HUDEP-2 (cell line): ENCODE measurements around the gene PIP.
"Not testable (repeated sequence)": the region's sequence is repeated elsewhere in the genome, so short reads cannot be mapped to it uniquely, and the experiment has no call there.

ENCODE experiments used
- DNase-seq, 76 experiments: peaks; one replicate each; lab custom pipeline; 2025; ENCODE audit not compliant: unreplicated experiment in 76 of 76; lab: John Stamatoyannopoulos, UW

The PIP gene

DNA sequence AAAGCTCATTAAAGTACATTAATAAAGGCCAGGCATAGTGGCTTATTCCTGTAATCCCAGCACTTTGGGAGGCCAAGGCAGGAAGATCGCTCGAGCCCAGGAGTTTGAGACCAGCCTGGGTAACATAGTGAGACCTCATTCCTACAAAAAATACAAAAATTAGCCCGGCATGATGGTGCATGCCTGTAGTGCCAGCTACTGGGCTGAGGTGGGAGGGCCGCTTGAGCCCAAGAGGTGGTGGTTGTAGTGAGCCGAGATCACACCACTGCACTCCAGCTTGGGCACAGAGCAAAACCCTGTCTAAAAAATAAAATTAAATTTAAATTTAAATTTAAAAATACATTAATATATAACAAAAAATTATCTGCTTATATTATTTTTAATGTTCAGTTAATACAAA lies 44.3 kb downstream of the PIP start:
- no peak for DNase-seq

DNA sequence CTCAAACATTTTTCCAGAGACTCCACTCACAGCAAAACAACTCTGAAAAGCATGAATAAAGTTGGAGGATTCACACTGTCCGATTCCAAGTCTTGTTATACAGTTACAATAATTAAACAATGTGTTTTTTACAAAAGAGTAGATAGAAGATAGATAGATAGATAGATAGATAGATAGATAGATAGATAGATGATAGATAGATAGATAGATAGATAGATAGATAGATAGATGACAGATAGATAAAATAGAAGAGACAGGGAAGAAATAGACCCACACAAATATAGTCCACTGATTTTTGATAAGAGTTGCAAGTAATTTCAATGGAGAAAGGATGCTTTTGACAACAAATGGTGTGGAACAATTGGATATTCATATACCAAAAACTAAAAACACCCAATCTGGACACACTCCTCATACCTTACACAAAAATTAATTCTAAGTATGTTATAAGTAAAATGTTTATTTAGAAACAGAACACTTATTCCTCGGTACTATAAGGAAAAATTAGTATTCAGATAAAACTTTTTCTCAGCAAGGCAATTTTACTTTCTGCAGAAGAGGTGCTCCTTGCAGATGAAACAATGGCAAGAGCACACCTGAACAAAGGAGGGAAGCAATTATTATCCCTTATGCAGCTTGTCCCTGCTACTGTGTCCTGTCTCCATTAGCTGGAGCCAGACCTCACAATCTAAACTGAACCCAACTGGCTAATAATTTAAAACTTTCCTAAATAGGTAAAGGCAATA lies 45.7 kb downstream of the PIP start:
- no peak for DNase-seq

- DNase-seq = not testable (repeated sequence)
These were observed 48.9 kb downstream of the PIP start for GRCh38 chr7:143180771-143181170.

DNA sequence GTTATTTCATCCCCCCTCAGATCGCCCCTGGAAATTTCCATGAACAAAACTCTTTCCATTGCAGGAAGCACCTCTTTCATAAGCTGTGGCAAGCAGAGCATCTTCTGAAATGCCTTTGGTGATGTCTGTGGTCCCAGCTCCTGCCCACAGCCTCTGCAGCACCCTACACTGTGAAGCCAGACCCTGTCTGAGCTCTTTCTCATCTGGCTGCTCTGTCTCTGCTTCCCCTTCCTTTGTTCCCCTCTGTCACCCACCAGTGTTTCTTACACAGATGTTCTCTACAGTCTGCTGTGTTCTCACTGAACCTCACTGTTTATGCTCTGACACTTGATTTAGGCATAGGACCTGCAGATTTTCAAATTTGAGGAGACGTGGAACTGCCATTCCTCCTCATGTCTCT lies 49.5 kb downstream of the PIP start:
- DNase-seq = no peak

DNA sequence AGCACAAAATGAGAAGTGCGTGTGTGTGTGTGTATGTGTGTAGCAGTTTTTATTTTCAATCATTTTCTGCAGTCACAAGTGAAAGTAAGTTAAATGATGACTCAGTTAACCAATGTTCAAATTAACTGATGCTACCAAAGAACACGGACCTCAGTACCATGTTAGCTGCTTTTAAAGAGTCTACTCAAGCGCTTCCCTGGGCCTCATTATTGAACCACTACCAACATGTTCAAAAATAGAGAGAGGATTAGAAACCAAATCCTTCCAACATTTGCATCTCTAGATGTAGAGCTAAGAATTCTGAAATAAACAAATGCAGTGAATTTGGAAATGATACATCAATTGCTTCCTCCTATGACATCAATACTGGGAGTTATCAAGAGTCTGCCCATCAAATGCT lies 51.1 kb downstream of the PIP start, which contains the start of gene TAS2R39:
TAS2R39 (plus strand) TSS at position 396 of the 400 bp plus-strand sequence; CDS start at position 396, 0 bp downstream.
- no peak for DNase-seq

- no peak for DNase-seq
These were observed 53.7 kb downstream of the PIP start for GRCh38 chr7:143185551-143185950.

GRCh38 chr7:143188994-143189393 lies 57.1 kb downstream of the PIP start:
- DNase-seq = no peak
